HG02885 (cell line): ENCODE results near the gene PILRA.
A peak's percentile ranks its signal among the peaks of the same experiment; 100 is the strongest.
"Not testable (repeated sequence)": the region's sequence is repeated elsewhere in the genome, so short reads cannot be mapped to it uniquely, and the experiment has no call there.

Experiments used
- ATAC-seq: cut with Tn5 transposase; IDR thresholded peaks from one replicate; pipeline ENCODE4 v1.9.1; 2021; ENCODE audit warnings: mild to moderate bottlenecking; ENCODE audit not compliant: unreplicated experiment, poor library complexity

Gene PILRA

DNA sequence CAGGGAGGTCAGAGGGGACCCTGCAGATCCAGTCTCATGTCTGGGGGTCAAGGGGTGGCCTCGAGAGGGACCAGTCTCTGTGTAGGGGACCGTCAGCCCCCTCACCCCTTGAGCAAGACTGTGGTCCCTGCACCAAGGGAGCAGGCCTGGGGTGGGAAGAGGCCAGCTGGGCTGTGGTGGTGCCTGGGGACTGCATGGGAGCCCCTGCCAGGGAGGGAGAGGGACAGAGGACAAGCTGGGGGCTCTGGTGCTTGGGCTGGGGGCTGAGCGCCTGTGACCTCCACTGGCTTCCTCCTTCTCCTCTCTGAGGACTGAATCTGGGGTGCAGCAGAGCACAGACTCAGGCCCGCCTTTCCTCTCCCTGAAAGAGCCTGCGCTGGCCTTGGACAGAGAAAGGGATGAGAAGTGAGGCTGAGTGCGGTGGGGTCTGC is 16.1 kb upstream of the PILRA start:
- no peak for ATAC-seq

DNA sequence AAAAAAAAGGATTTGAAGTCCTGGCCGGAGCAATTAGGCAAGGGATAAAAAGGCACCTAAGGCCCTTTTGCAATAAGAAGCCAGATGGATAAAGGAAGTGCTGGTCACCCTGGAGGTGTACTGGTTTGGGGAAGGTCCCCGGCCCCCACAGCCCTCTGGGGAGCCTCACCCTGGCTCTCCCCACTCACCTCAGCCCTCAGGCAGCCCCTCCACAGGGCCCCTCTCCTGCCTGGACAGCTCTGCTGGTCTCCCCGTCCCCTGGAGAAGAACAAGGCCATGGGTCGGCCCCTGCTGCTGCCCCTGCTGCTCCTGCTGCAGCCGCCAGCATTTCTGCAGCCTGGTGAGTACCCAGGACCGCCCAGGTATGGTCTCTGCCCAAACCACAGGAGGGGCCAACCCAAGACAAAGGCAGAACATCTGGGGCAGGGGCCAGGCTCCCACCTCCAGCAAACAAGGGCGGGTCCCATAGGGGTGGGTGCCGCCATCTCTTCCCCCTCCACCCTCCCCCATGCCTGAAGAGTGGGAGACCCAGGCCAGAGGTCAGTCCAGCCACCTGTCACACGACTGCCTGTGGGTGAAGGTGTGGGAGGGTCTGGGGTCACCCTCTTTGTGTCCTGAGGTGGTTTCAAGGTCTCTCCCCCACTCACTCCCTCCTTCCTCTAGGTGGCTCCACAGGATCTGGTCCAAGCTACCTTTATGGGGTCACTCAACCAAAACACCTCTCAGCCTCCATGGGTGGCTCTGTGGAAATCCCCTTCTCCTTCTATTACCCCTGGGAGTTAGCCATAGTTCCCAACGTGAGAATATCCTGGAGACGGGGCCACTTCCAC is 15.0 kb upstream of the PILRA start, which contains the start of gene PILRB:
Gene PILRB, plus strand, starts transcription at position 91 of the 830 bp plus-strand sequence. Its CDS starts 186 bp downstream, at position 277.
- ATAC-seq, result no peak

DNA sequence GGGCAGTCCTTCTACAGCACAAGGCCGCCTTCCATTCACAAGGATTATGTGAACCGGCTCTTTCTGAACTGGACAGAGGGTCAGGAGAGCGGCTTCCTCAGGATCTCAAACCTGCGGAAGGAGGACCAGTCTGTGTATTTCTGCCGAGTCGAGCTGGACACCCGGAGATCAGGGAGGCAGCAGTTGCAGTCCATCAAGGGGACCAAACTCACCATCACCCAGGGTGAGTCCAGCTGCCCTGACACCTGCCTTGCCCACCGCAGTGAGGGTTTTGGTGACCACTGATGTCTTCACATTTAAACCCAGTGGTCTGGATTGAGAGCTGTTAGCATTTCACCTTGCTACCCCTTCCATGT is 14.5 kb upstream of the PILRA start:
- ATAC-seq, result no peak

DNA sequence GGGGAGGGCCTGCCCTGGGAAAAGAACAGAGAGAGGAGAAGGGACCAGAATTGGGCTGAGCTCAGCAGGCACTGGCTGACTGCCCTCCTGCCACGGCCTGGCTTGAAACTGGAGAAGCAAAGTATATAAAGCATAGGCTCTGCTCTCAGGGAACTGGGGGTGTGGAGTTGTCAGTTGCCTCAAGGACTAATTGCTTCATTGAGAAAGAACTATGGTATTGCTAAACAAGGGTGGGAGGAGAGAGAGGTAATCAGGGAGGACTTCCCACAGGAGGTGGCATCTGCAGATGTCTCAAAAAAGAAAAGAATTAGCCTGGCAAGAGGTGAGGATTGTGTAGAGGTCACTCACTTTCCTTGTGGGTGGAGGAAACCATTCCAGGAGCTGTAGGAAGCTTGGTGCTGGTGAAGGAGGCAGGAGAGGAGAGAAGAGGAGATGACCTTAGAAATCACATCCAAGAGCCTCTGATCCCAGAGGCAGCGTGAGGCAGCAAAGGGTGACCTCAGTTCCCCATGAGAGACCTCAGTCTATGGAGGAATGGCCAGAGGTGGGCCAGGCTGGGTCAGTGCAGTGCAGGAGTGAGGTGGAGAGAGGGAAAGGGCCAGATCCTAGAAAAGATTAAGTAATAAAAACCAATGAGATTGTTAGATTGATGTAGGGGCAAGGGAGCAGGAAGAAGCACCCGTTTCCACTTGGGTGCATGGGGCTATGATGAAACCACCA is 13.0 kb upstream of the PILRA start:
- ATAC-seq, result no peak

DNA sequence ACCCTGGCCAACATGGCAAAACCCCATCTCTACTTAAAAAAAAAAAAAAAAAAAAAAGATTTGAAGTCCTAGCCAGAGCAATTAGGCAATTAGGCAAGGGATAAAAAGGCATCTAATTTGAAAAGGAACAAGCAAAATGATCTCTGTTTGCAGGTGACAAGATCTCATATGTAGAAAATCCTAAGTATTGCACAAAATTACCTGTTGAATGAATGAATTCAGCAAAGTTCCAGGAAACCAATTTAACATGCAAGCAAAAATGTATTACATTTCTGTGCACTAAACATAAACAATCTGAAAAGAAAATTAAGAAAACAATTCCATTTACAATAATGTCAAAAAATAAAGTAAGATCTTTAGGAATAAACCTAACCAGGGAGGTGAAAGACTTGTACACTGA is 10.2 kb upstream of the PILRA start:
- ATAC-seq, result no peak

DNA sequence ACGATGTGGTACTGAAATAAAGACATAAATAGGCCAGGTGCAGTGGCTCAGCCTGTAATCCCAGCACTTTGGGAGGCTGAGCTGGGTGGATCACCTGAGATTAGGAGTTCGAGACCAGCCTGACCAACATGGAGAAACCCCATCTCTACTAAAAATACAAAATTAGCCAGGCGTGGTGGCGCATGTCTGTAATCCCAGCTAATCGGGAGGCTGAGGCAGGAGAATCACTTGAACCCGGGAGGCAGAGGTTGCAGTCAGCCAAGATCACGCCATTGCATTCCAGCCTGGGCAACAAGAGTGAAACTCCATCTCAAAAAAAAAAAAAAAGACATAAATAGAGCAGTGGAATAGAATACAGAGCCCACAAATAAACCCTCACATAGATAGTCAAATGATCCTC is 9.5 kb upstream of the PILRA start:
- not testable (repeated sequence) for ATAC-seq

DNA sequence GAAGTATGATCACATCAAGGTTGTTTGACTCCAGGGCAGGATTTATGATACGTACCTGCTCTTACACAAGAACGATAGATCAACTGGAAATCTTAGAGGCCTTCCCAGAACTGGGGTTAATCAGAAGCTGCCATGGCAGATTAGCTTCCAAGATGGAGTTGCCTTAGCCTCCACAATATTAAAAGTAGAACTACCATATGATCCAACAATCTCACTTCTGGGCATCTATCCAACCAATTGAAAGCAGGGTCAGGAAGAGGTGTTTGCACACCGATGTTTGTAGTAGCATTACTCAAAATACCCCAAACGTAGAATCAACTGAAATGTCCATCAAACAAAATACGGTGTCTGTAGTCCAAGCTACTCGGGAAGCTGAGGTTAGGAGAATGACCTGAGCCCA is 8.8 kb upstream of the PILRA start:
- no peak for ATAC-seq

DNA sequence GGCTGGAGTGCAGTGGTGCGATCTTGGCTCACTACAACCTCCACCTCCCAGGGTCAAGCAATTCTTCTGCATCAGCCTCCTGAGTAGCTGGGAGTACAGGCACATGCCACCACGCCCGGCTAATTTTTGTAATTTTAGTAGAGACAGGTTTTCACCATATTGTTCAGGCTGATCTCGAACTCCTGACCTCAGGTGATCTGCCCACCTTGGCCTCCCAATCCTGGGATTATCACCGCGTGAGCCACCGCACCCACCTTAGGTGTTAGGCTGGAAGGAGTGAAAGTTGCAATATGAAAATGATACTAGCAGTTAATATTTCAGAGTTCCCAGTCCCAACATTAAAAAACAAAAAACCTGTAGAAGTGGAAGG is 7.3 kb upstream of the PILRA start:
- not testable (repeated sequence) for ATAC-seq

DNA sequence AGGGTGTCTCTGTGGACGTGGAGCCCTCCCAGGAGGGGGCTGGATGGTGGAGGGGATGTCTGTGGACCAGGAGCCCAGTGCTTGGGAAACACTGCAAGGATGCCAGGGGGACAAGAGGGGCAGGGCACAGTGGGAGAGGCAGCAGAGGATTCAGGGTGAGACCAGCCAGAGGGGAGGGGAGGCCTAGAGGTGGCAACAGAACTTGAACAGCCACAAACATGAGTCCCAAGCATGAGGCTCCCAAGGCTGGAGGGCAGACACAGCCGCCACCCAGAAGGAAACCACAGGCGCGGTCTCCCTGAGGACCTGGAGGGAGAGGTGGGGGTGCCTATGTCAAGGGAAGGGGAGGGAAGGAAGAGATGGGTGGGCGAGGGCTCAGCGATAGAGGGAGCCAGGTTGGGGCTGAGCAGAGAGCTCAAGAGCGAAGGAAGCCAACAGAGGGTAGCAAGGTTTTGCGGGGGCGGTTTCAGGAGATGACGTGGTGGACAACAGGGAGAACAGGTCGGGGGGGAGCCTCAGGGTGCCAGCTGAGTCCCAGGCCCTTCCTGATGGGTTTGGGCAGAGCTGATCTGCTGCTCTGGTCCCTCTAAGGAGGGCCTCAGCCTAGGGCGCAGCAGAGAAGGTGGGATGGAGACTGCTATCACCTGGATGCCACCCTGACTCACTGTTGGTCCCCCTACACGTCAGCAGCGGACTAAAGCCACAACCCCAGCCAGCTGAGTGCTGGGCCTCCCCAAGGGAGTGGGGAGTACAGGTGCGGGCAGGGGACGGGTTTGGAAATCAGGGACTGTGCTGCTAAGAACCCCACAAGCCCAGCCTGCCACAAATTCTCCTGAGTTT is 6.7 kb upstream of the PILRA start:
- ATAC-seq, result peak; percentile 37

DNA sequence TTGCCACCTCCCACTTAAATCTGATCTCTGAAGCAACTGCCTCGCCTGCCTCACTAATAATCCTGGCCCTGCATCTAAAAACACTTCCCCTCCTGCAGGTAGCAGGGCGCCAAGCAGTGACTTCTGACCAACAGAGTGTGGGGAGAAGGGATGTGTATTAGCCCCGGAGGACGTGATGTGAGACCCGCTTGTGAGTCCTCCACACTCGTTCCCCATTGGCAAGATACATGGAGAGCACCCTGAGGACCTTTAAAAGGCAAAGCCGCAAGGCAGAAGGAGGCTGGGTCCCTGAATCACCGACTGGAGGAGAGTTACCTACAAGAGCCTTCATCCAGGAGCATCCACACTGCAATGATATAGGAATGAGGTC is 6.1 kb upstream of the PILRA start:
- no peak for ATAC-seq

DNA sequence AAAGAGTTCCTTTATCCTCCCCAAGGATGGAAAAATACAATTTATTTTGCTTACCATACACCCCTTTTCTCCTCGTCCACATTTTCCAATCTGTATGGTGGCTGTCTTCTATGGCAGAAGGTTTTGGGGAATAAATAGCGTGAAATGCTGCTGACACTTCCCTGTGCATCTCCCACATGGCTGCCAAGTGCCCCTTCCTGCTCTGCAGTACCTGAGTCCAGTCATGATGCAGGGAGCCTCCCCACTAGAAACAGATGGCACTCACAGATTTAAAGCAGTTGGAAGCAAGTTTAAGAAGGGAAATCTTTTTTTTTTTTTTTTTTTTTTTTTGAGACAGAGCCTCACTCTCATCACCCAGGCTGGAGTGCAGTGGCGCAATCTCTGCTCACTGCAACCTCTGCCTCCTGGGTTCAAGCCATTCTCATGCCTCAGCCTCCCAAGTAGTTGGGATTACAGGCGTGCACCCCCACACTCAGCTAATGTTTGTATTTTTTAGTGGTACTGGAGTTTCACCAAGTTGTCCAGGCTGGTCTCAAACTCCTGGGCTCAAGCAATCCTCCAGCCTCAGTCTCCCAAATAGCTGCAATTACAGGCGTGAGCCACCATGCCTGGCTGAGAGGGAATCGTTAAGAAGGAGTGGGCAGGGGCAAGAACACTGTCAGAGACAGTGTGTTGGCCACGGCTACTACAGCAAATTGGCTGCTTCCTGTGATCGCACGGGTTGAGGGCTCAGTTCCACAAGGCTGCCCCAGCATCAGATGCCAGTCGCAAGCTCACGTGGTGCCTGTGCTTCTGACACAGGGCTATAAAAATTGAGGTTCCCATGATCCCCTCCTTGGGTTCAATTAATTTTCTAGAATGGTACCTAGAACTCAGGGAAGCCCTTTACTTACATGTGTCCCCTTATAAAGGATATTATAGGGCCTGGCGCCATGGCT is 5.3 kb upstream of the PILRA start:
- no peak for ATAC-seq

DNA sequence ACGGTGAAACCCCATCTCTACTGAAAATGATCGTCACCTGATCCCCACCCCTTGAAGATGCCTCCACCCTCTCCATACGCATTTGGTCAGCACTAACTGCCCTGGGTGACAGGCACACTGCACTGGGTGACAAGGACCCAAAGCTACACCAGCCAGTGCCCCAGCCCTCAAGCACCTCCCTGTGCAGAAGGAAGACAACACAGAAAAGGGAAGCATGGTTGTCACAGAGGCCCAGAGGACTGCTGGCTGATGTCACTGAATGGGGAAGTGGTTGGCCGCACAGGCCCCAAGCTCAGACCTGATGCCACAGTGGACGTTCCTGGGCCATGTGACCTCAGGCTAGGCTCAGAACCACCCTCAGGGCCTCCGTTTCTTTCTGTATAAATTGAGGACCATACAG is 4.2 kb upstream of the PILRA start:
- peak; percentile 67 for ATAC-seq

DNA sequence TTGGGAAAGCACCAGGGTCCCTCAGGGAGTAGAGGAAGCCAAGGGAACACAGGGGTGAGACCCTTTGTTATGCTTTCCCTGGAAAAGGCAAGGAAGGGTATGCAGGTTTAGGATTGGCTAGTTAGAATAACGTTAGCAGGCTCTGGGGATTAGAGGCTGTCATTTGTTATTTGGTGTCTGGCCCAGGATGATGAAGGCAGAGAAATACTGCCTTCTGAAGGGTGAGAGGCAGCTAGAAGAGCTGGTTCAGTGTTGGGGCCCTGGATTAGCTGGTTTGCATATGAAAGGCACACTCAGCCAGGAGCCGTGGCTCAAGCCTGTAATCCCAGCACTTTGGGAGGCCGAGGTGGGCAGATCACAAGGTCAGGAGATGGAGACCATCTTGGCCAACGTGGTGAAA is 3.0 kb upstream of the PILRA start:
- ATAC-seq, result no peak

DNA sequence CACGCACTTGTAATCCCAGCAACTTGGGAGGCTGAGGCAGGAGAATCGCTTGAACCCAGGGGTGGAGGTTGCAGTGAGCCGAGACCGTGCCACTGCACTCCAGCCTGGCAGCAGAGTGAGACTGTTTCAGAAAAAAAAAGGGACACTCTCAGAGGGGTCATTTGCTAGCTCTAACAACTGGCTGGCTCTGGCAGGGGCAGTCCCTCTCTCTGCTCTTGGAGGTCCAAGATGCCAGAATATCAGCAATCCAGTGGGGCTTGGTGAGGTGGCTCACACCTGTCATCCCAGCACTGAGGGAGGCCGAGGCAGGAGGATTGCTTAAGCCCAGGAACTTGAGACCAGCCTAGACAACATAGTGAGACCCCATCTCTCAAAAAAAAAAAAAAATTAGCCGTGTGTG is 2.5 kb upstream of the PILRA start:
- ATAC-seq, result no peak

DNA sequence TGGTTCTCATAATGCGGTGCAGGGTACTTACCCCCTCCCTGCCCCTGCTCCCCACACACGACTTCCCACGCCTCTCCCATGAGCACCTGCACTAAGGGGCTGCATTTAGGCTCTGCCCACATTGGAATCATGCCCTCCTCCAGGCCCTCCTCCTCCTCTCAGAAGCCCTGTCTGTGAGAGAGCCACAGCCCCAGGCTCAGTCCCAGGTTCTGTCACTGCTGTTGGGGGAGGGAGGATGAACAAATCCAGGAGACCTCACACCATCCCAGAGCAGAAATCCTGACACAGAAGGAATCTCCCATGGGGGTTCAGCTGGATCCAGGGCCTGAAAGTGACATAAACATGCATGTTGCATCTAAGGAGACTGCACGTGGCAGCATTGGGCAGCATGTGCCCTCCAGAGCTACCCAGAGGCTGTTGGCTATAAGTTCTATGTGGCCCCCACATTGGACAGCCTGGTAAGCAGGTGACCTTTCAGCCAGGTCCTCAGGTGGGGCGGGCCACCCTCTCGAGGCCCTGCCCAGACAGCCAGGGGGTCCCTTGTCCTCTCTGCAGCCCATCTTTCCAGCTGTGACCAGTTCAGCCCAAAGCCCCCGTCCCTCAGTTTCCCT is 1.6 kb upstream of the PILRA start:
- ATAC-seq, result no peak

DNA sequence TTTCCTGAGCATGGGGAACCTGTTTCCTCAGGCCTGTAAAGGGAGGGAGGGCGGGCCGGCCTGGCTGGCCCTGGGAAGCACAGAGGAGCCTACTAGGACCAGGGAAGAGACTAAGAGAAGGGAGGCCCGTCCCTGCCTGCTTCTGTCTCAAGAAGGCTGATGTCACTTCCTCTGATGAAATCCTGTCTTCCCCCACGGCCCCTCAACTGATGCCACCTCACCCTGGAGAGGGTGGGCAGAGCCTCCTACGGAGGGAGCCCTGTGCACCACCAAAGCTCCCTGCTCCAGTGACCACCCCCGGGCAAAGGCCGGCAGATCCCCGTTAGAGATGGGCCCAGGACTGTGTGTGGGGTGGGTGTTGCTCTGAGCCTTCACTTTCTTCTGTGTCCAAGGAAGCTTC is 1.0 kb upstream of the PILRA start:
- no peak for ATAC-seq

DNA sequence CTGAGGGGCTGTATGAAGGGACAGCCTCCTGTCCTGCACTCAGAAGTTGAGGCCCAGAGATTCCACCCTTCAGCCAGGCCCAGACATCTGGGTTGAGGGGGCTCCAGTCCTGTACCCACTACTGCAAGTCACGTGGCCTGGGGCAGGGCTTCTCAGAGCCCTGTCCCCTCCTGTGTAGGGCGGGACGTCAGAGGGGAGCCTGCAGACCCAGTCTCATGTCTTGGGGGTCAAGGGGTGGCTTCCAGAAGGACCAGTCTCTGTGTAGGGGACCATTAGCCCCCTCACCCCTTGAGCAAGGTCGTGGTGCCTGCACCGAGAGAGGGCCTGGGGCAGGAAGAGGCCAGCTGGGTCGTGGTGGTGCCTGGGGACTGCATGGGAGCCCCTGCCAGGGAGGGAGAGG is 593 bp upstream of the PILRA start:
- no peak for ATAC-seq

DNA sequence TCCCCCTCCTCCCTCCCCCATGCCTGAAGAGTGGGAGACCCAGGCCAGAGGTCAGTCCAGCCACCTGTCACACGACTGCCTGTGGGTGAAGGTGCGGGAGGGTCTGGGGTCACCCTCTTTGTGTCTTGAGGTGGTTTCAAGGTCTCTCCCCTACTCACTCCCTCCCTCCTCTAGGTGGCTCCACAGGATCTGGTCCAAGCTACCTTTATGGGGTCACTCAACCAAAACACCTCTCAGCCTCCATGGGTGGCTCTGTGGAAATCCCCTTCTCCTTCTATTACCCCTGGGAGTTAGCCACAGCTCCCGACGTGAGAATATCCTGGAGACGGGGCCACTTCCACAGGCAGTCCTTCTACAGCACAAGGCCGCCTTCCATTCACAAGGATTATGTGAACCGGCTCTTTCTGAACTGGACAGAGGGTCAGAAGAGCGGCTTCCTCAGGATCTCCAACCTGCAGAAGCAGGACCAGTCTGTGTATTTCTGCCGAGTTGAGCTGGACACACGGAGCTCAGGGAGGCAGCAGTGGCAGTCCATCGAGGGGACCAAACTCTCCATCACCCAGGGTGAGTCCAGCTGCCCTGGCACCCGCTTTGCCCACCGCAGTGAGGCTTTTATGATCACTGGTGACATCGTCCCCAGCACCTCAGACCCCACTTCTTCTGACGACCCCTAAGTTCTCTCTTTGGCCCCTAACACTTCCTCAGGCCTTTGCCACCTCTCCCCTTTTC is 747 bp downstream of the PILRA start:
- ATAC-seq, result not testable (repeated sequence)

DNA sequence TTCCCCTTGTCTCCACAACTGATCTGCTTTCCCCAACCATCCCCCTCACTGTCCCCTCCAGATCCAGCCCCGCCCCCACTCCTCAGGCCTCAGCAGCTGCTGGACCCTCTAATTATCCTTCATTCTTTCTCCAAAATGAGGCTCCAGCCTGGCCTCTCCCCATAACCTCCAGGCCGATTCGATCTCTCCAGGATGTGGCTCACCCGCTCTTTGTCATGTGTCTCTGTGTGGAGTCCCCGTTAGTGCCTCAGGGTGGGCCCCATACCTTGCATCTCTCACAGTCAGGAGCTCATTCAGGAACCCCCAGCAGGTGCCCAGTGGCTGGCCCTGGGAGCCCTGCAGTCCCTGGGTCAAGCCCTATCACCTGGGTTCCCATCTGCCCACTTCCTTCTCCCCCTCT is 1.3 kb downstream of the PILRA start:
- no peak for ATAC-seq
